ENCODE data around the gene SUGCT.
A peak's percentile ranks its signal among the peaks of the same experiment; 100 is the strongest.

Gene SUGCT

GRCh38 chr7:40329601-40330153 lies 194.9 kb downstream of the SUGCT start:
- peak; percentile 75 for DNase-seq (ENCODE audit: low spot score)

GRCh38 chr7:40330408-40330807 lies 195.6 kb downstream of the SUGCT start:
- no peak for DNase-seq (ENCODE audit: low spot score)

- DNase-seq (ENCODE audit: low spot score) = no peak
Measured at GRCh38 chr7:40331915-40332314, 197.1 kb downstream of the SUGCT start.

- no peak for DNase-seq (ENCODE audit: low spot score)
Measured at GRCh38 chr7:40332516-40332915, 197.7 kb downstream of the SUGCT start.

GRCh38 chr7:40341836-40342235 lies 207.0 kb downstream of the SUGCT start:
- no peak for DNase-seq (ENCODE audit: low spot score)

GRCh38 chr7:40346554-40346953 lies 211.7 kb downstream of the SUGCT start:
- no peak for DNase-seq (ENCODE audit: low spot score)

GRCh38 chr7:40348126-40348728 lies 213.4 kb downstream of the SUGCT start:
- DNase-seq (ENCODE audit: low spot score) = no peak

GRCh38 chr7:40350100-40350499 lies 215.3 kb downstream of the SUGCT start:
- DNase-seq (ENCODE audit: low spot score) = no peak

GRCh38 chr7:40354711-40355110 lies 219.9 kb downstream of the SUGCT start:
- no peak for DNase-seq (ENCODE audit: low spot score)

- DNase-seq (ENCODE audit: low spot score) = no peak
Measured at GRCh38 chr7:40356312-40356711, 221.5 kb downstream of the SUGCT start.

- DNase-seq (ENCODE audit: low spot score) = no peak
Measured at GRCh38 chr7:40356871-40357709, 222.3 kb downstream of the SUGCT start.

GRCh38 chr7:40369641-40370277 lies 235.0 kb downstream of the SUGCT start:
- no peak for DNase-seq (ENCODE audit: low spot score)

- no peak for DNase-seq (ENCODE audit: low spot score)
Measured at GRCh38 chr7:40371806-40372440, 237.1 kb downstream of the SUGCT start.

GRCh38 chr7:40374575-40374974 lies 239.8 kb downstream of the SUGCT start:
- no peak for DNase-seq (ENCODE audit: low spot score)

- no peak for DNase-seq (ENCODE audit: low spot score)
Measured at GRCh38 chr7:40380111-40380510, 245.3 kb downstream of the SUGCT start.

- no peak for DNase-seq (ENCODE audit: low spot score)
Measured at GRCh38 chr7:40382145-40382544, 247.3 kb downstream of the SUGCT start.

GRCh38 chr7:40393660-40394059 lies 258.9 kb downstream of the SUGCT start:
- no peak for DNase-seq (ENCODE audit: low spot score)

GRCh38 chr7:40394400-40394799 lies 259.6 kb downstream of the SUGCT start:
- DNase-seq (ENCODE audit: low spot score) = no peak

- no peak for DNase-seq (ENCODE audit: low spot score)
Measured at GRCh38 chr7:40400525-40400924, 265.7 kb downstream of the SUGCT start.

GRCh38 chr7:40401406-40401805 lies 266.6 kb downstream of the SUGCT start:
- no peak for DNase-seq (ENCODE audit: low spot score)

- DNase-seq (ENCODE audit: low spot score) = no peak
Measured at GRCh38 chr7:40402661-40403060, 267.9 kb downstream of the SUGCT start.

GRCh38 chr7:40403703-40404476 lies 269.1 kb downstream of the SUGCT start:
- DNase-seq (ENCODE audit: low spot score) = no peak

Data from SW480 (cell line).